IMR-90 (cell line): ENCODE data around the gene CEBPE. TPM values are rescaled to one million over a fixed set of nuclear protein-coding genes. Genes with fewer than 3 reads are reported as not detected.

Experiments used
- ATAC-seq: fragments of 200-7000 bp; cut with Tn5 transposase; 2 replicates; pipeline ENCODE4 v1.9.1; 2020; ENCODE audit warnings: low read depth, mild to moderate bottlenecking, moderate library complexity
- Bru-seq: library from RNA; stranded (reverse); fragments of 400-500 nt; gene quantifications from one replicate; lab custom pipeline; 2021; lab: Mats Ljungman, UMichigan
- BruChase-seq, 2 experiments: library from RNA; stranded (reverse); fragments of 400-500 nt; gene quantifications; one replicate each; lab custom pipeline; 2021; lab: Mats Ljungman, UMichigan
- BruUV-seq: library from RNA; stranded (reverse); fragments of 400-500 nt; replicated peaks from 2 replicates; lab custom pipeline; 2021; lab: Mats Ljungman, UMichigan
- CTCF ChIA-PET: fragments of 300-600 bp; formaldehyde crosslinking; extraction: SDS; loops from one replicate; lab custom pipeline; 2021; ENCODE audit warnings: antibody characterized with exemption; lab: Yijun Ruan, JAX
- POLR2A ChIA-PET: fragments of 300-600 bp; sonication (Branson Sonifier 250); formaldehyde crosslinking; loops from one replicate; lab custom pipeline; 2022; ENCODE audit warnings: antibody characterized with exemption; ENCODE audit not compliant: unreplicated experiment; lab: Charles Lee
- DNase-seq: peaks from one replicate; pipeline ENCODE4 v3.0.0; 2013
- H2AFZ ChIP-seq: replicated peaks from 2 replicates; pipeline ENCODE3; 2013; ENCODE audit warnings: low read length, mild to moderate bottlenecking; ENCODE audit not compliant: poor library complexity
- H2AK5ac ChIP-seq: 2 replicates; pipeline ENCODE4 v1.6.1; 2013; ENCODE audit warnings: low read depth, low read length, inconsistent platforms
- H2AK9ac ChIP-seq: replicated peaks from 2 replicates; pipeline ENCODE3; 2013; ENCODE audit warnings: mild to moderate bottlenecking, low read depth, low read length, moderate library complexity; ENCODE audit not compliant: poor library complexity
- H2BK120ac ChIP-seq: 2 replicates; pipeline ENCODE4 v1.6.1; 2013; ENCODE audit warnings: low read depth, low read length, inconsistent platforms
- H2BK15ac ChIP-seq: 3 replicates; pipeline ENCODE4 v1.6.1; 2013; ENCODE audit warnings: low read depth, low read length, inconsistent platforms
- H2BK20ac ChIP-seq: 2 replicates; pipeline ENCODE4 v1.6.1; 2013; ENCODE audit warnings: low read depth, mild to moderate bottlenecking, inconsistent platforms, low read length, moderate library complexity
- H2BK5ac ChIP-seq: 2 replicates; pipeline ENCODE4 v1.6.1; 2013; ENCODE audit warnings: mild to moderate bottlenecking, low read depth, low read length, inconsistent platforms; ENCODE audit not compliant: poor library complexity, severe bottlenecking
- H3K14ac ChIP-seq: replicated peaks from 2 replicates; pipeline ENCODE4 v1.6.1; 2013; ENCODE audit warnings: low read depth, low read length, inconsistent platforms
- H3K18ac ChIP-seq: 2 replicates; pipeline ENCODE4 v1.6.1; 2013; ENCODE audit warnings: low read depth, low read length, control low read depth
- H3K23ac ChIP-seq: 2 replicates; pipeline ENCODE4 v1.6.1; 2013; ENCODE audit warnings: low read depth, low read length, inconsistent platforms
- H3K27ac ChIP-seq: 2 replicates; pipeline ENCODE4 v1.5.1; 2013; ENCODE audit warnings: mild to moderate bottlenecking, control low read depth, low read length; ENCODE audit not compliant: insufficient read depth
- H3K27me3 ChIP-seq: 2 replicates; pipeline ENCODE4 v1.6.1; 2013; ENCODE audit warnings: low read length; ENCODE audit not compliant: control insufficient read depth, insufficient read depth
- H3K36me3 ChIP-seq: 2 replicates; pipeline ENCODE4 v1.6.1; 2013; ENCODE audit warnings: low read length, mixed read lengths; ENCODE audit not compliant: control insufficient read depth, insufficient read depth
- H3K4ac ChIP-seq: 2 replicates; pipeline ENCODE4 v1.6.1; 2013; ENCODE audit warnings: low read depth, low read length, inconsistent platforms
- H3K4me1 ChIP-seq: 2 replicates; pipeline ENCODE4 v1.6.1; 2013; ENCODE audit warnings: low read length, mixed read lengths; ENCODE audit not compliant: control insufficient read depth, insufficient read depth
- H3K4me2 ChIP-seq: 2 replicates; pipeline ENCODE4 v1.6.1; 2013; ENCODE audit warnings: low read depth, mild to moderate bottlenecking, control low read depth, low read length, moderate library complexity
- H3K4me3 ChIP-seq: 2 replicates; pipeline ENCODE4 v1.5.1; 2013; ENCODE audit warnings: low read depth, mild to moderate bottlenecking, control low read depth, low read length, moderate library complexity; ENCODE audit not compliant: insufficient read depth
- H3K56ac ChIP-seq: 2 replicates; pipeline ENCODE4 v1.6.1; 2013; ENCODE audit warnings: low read length, inconsistent platforms; ENCODE audit not compliant: insufficient read depth; ENCODE audit errors: extremely low read depth
- H3K79me1 ChIP-seq, 2 experiments: 2 replicates each; pipeline ENCODE4 v1.6.1; 2013; ENCODE audit warnings: low read length in 2 of 2, inconsistent platforms in 1 of 2, low read depth in 1 of 2
- H3K9ac ChIP-seq: 2 replicates; pipeline ENCODE4 v1.6.1; 2013; ENCODE audit warnings: low read depth, low read length, control low read depth
- H3K9me1 ChIP-seq: 2 replicates; pipeline ENCODE4 v1.6.1; 2013; ENCODE audit warnings: low read length, inconsistent platforms; ENCODE audit not compliant: insufficient read depth
- H3K9me3 ChIP-seq: 2 replicates; pipeline ENCODE4 v1.6.1; 2013; ENCODE audit warnings: low read length; ENCODE audit not compliant: control insufficient read depth, insufficient read depth
- H4K20me1 ChIP-seq: 2 replicates; pipeline ENCODE4 v1.6.1; 2013; ENCODE audit warnings: low read length, inconsistent platforms; ENCODE audit not compliant: insufficient read depth
- H4K5ac ChIP-seq: 2 replicates; pipeline ENCODE4 v1.6.1; 2013; ENCODE audit warnings: mild to moderate bottlenecking, low read depth, low read length, control low read depth
- H4K8ac ChIP-seq, 2 experiments: 2 replicates each; pipeline ENCODE4 v1.6.1; 2013; ENCODE audit warnings: low read depth in 2 of 2, low read length in 2 of 2, control low read depth in 1 of 2, inconsistent platforms in 1 of 2
- H4K91ac ChIP-seq: 2 replicates; pipeline ENCODE4 v1.6.1; 2013; ENCODE audit warnings: low read depth, low read length, inconsistent platforms; ENCODE audit not compliant: insufficient read depth
- BHLHE40 ChIP-seq: fragments of 150-350 bp; IDR thresholded peaks from 2 replicates; pipeline ENCODE4 v1.6.1; 2016; ENCODE audit warnings: mild to moderate bottlenecking, low read depth, low read length
- CEBPB ChIP-seq: IDR thresholded peaks from 2 replicates; pipeline ENCODE4 v1.6.1; 2012; ENCODE audit warnings: low read depth, low read length, improper control_type of control experiment
- CHD1 ChIP-seq: IDR thresholded peaks from 2 replicates; pipeline ENCODE4 v1.6.1; 2012; ENCODE audit warnings: low read depth, low read length, improper control_type of control experiment
- MAFK ChIP-seq: IDR thresholded peaks from 2 replicates; pipeline ENCODE4 v1.6.1; 2012; ENCODE audit warnings: low read depth, low read length, improper control_type of control experiment
- MAZ ChIP-seq: IDR thresholded peaks from 2 replicates; pipeline ENCODE4 v1.6.1; 2012; ENCODE audit warnings: low read depth, mild to moderate bottlenecking, low read length, improper control_type of control experiment, moderate library complexity, borderline replicate concordance
- POLR2A ChIP-seq: IDR thresholded peaks from 2 replicates; pipeline ENCODE4 v1.6.1; 2012; ENCODE audit warnings: mild to moderate bottlenecking, low read depth, low read length
- RAD21 ChIP-seq: IDR thresholded peaks from 2 replicates; pipeline ENCODE4 v1.6.1; 2012; ENCODE audit warnings: low read length, improper control_type of control experiment
- RCOR1 ChIP-seq: IDR thresholded peaks from 2 replicates; pipeline ENCODE4 v1.6.1; 2012; ENCODE audit warnings: mild to moderate bottlenecking, low read length, improper control_type of control experiment; ENCODE audit not compliant: insufficient replicate concordance
- RFX5 ChIP-seq: IDR thresholded peaks from 2 replicates; pipeline ENCODE4 v1.8.0; 2012; ENCODE audit warnings: low read depth, mild to moderate bottlenecking, low read length, moderate library complexity
- SMC3 ChIP-seq: fragments of 150-350 bp; IDR thresholded peaks from 2 replicates; pipeline ENCODE4 v1.6.1; 2016; ENCODE audit warnings: low read depth, mild to moderate bottlenecking, antibody characterized with exemption, low read length, moderate library complexity
- WGBS, 2 experiments: methylation state at CpG; one replicate each; pipeline versions ENCODE4 v1.1.5 to v1.1.7; 2013; ENCODE audit warnings: missing lambda C conversion rate in 2 of 2; ENCODE audit not compliant: insufficient read length in 1 of 2; ENCODE audit errors: extremely low coverage in 2 of 2; 5-methylcytosine and 5-hydroxymethylcytosine counted together
- dilution Hi-C: fragments of 300-500 bp; cut with HindIII; formaldehyde crosslinking; loops from one replicate; pipeline ENCODE4 v1.14.3; 2018; ENCODE audit warnings: low sequenced_read_pairs; ENCODE audit not compliant: unreplicated experiment
- in situ Hi-C: fragments of 300-500 bp; cut with MboI; formaldehyde crosslinking; loops from 3 replicates; pipeline ENCODE4 v1.14.3; 2019; ENCODE audit warnings: low sequenced_read_pairs, inconsistent platforms, mixed read lengths
- intact Hi-C: fragments of 100-400 bp; cut with micrococcal nuclease; formaldehyde crosslinking; loops from 2 replicates; pipeline ENCODE4 v1.10.0; 2022
- long read RNA-seq: library from polyadenylated mRNA; unstranded; transcript quantifications from one replicate; pipeline ENCODE4 v2.0.0, GENCODE V29; 2021; ENCODE audit not compliant: unreplicated experiment
- polyA plus RNA-seq, 3 experiments: library from polyadenylated mRNA; depleted of rRNA; stranded (reverse); fragments of >200 nt; gene quantifications; 2 replicates each; pipeline ENCODE4 v1.2.3, GENCODE V29; 2012; ENCODE audit warnings: low replicate concordance in 1 of 3
- total RNA-seq: library from RNA; depleted of rRNA; stranded (reverse); fragments of >200 nt; gene quantifications from 2 replicates; pipeline ENCODE4 v1.2.3, GENCODE V29; 2012; rRNA removed
- TF ChIP-seq, protein P1 (sequence below): fragments of 150-350 bp; IDR thresholded peaks from 2 replicates; pipeline ENCODE4 v1.6.1; 2016; ENCODE audit warnings: low read depth, mild to moderate bottlenecking, low read length, moderate library complexity, borderline replicate concordance
- TF ChIP-seq, protein P2 (sequence below): conservative IDR thresholded peaks from 2 replicates; pipeline ENCODE4 v1.5.1; 2012; ENCODE audit warnings: mild to moderate bottlenecking, low read depth, low read length, improper control_type of control experiment

Gene CEBPE
- not detected in 2 replicates for total RNA-seq
- polyA plus RNA-seq (2012; rRNA removed), result 0.05 TPM in 1 of 2 replicates, not detected in the other
- not detected in 2 replicates for polyA plus RNA-seq (2012; cell fraction: cytosol; rRNA removed)
- polyA plus RNA-seq (2012; cell fraction: nucleus; rRNA removed; ENCODE audit: low replicate concordance), result not detected in 2 replicates
- not detected for Bru-seq, nascent RNA
- BruChase-seq, experiment 1, labeled RNA remaining after a 6-hour chase, result not detected
- not detected for BruChase-seq, experiment 2, labeled RNA remaining after a 2-hour chase
- long read RNA-seq, result 0 reads

- DNase-seq, result no peak
- Histone ChIP-seq H3K56ac (no peak within 1 kb of the TSS), H3K36me3 (no peaks in the 10 kb centered on the region), H3K14ac (no peak within 1 kb of the TSS), H2BK15ac (0 out of 3 replicates have a peak within 1 kb of the TSS, but pooled peaks have one; percentile 52), H3K27me3 (no peaks in the 10 kb centered on the region), H2AK5ac (peak within 1 kb of the TSS; percentile 25; the same call in 1 of the 2 replicates), H4K20me1 (no peaks in the 10 kb centered on the region), H2BK5ac (no peak within 1 kb of the TSS), H2AK9ac (peak within 1 kb of the TSS; percentile 17), H4K91ac (no peak within 1 kb of the TSS), H3K23ac (no peak within 1 kb of the TSS), H3K4ac (0 out of 2 replicates have a peak within 1 kb of the TSS, but pooled peaks have one; percentile 16), H2AFZ (peak within 1 kb of the TSS; percentile 5), H3K18ac (no peak within 1 kb of the TSS), H2BK120ac (peak within 1 kb of the TSS; percentile 30; the same call in 1 of the 2 replicates), H3K4me2 (no peak within 1 kb of the TSS), H3K9me3 (no peaks in the 10 kb centered on the region), H3K9me1 (peaks cover 25% of the 10 kb centered on the region), H2BK20ac (no peak within 1 kb of the TSS), H3K4me3 (no peak within 1 kb of the TSS), H4K5ac (no peak within 1 kb of the TSS), H3K4me1 (peaks cover 22% of the 10 kb centered on the region), H3K27ac (no peak within 1 kb of the TSS), H3K9ac (no peak within 1 kb of the TSS), H3K79me1 (peaks cover 5 to 9% of the 10 kb centered on the region in 2 experiments; a peak in 2 of 4 replicates), H4K8ac (no peak within 1 kb of the TSS)
- ATAC-seq, result no peak
- dilution Hi-C loops (no loop called here), intact Hi-C loops (no loop called here), in situ Hi-C loops (loop anchor here (10.0 kb wide), 1 partner anchor 186 kb away; the partner anchor contains the start of genes BCL2L2 and PPP1R3E)
- ChIA-PET CTCF (interaction anchor here (0.7 to 1.5 kb wide), 3 partner anchors 50 to 68 kb away, joined by 3 to 5 read pairs (median 4); no protein-coding TSS in a partner anchor), POLR2A (no interaction called here)
- no TSS peak for BruUV-seq
- 93% methylated on average over 8 of the region's 32 CpGs; no CpG with 5 or more reads in 1 of the 2 experiments for WGBS, 2 experiments
- no peak for TF ChIP-seq SMC3
- TF ChIP-seq, protein P1, sequence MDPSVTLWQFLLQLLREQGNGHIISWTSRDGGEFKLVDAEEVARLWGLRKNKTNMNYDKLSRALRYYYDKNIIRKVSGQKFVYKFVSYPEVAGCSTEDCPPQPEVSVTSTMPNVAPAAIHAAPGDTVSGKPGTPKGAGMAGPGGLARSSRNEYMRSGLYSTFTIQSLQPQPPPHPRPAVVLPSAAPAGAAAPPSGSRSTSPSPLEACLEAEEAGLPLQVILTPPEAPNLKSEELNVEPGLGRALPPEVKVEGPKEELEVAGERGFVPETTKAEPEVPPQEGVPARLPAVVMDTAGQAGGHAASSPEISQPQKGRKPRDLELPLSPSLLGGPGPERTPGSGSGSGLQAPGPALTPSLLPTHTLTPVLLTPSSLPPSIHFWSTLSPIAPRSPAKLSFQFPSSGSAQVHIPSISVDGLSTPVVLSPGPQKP, result no peak
- TF ChIP-seq MAZ, result no peak
- TF ChIP-seq POLR2A, result no peak
- TF ChIP-seq BHLHE40, result no peak
- no peak for TF ChIP-seq RFX5
- TF ChIP-seq, protein P2, sequence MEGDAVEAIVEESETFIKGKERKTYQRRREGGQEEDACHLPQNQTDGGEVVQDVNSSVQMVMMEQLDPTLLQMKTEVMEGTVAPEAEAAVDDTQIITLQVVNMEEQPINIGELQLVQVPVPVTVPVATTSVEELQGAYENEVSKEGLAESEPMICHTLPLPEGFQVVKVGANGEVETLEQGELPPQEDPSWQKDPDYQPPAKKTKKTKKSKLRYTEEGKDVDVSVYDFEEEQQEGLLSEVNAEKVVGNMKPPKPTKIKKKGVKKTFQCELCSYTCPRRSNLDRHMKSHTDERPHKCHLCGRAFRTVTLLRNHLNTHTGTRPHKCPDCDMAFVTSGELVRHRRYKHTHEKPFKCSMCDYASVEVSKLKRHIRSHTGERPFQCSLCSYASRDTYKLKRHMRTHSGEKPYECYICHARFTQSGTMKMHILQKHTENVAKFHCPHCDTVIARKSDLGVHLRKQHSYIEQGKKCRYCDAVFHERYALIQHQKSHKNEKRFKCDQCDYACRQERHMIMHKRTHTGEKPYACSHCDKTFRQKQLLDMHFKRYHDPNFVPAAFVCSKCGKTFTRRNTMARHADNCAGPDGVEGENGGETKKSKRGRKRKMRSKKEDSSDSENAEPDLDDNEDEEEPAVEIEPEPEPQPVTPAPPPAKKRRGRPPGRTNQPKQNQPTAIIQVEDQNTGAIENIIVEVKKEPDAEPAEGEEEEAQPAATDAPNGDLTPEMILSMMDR, result no peak
- no peak for TF ChIP-seq RAD21
- TF ChIP-seq CEBPB, result no peak
- no peak for TF ChIP-seq CHD1
- TF ChIP-seq RCOR1, result no peak
- no peak for TF ChIP-seq MAFK
Measured at GRCh38 chr14:23118506-23119362, at the start of gene CEBPE. TSS of gene CEBPE (minus strand) at chr14:23119255. CDS start at chr14:23119091, 164 bp downstream.
